22Rv1 (cell line): ENCODE results near the gene CCL18.

Experiments
- ZFX ChIP-seq: fragments of 450-650 bp; IDR thresholded peaks from 2 replicates; pipeline ENCODE4 v1.6.1; 2017; ENCODE audit warnings: antibody characterized with exemption, borderline replicate concordance
- TF ChIP-seq, protein P1 (sequence below): fragments of 450-650 bp; IDR thresholded peaks from 2 replicates; pipeline ENCODE4 v1.5.1; 2017; ENCODE audit warnings: mild to moderate bottlenecking

DNA sequence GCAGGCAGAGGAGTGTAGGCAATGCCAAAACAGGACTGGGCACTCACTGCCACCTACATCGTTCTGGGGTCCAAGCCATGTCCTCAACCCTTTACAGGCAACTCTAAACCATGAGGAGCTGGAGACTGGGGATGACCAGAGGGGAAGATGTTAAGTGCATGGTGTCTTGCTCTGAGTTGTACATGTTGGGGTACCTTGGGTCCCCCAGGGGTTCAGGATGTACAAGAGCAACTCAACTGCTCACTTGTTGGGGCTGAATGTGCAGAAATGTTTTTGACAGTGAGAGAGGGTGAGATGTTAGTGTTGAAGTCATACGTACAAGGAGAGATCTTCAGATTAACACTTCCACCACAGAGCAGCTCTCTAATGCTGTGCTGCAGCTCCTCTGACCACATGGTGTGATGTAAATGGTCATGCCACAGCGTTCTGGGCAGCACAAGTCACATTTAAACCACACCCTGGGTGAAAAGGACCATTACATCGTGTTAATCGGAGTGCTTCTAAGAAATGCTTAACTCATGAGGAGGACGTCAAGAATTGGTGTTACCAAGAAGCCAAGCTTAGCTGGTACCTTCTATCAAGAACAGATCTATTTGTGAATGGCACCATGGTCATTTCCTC is 2.4 kb downstream of the CCL18 start:
- TF ChIP-seq, protein P1, sequence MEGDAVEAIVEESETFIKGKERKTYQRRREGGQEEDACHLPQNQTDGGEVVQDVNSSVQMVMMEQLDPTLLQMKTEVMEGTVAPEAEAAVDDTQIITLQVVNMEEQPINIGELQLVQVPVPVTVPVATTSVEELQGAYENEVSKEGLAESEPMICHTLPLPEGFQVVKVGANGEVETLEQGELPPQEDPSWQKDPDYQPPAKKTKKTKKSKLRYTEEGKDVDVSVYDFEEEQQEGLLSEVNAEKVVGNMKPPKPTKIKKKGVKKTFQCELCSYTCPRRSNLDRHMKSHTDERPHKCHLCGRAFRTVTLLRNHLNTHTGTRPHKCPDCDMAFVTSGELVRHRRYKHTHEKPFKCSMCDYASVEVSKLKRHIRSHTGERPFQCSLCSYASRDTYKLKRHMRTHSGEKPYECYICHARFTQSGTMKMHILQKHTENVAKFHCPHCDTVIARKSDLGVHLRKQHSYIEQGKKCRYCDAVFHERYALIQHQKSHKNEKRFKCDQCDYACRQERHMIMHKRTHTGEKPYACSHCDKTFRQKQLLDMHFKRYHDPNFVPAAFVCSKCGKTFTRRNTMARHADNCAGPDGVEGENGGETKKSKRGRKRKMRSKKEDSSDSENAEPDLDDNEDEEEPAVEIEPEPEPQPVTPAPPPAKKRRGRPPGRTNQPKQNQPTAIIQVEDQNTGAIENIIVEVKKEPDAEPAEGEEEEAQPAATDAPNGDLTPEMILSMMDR: no peak
- no peak for TF ChIP-seq ZFX
